Astrocyte (in vitro differentiated cells and primary cell): Measurements from ENCODE around the gene TIAM2.

Source experiments
- EZH2 ChIP-seq: IDR thresholded peaks from 2 replicates; pipeline ENCODE4 v1.6.1; 2012; ENCODE audit warnings: mild to moderate bottlenecking, low read length, inconsistent platforms; ENCODE audit not compliant: insufficient read depth
- TF ChIP-seq, protein P1 (sequence below): IDR thresholded peaks from 2 replicates; pipeline ENCODE4 v1.5.1; 2011; ENCODE audit warnings: low read depth, mild to moderate bottlenecking, inconsistent platforms, low read length, moderate library complexity; ENCODE audit not compliant: insufficient read depth

DNA sequence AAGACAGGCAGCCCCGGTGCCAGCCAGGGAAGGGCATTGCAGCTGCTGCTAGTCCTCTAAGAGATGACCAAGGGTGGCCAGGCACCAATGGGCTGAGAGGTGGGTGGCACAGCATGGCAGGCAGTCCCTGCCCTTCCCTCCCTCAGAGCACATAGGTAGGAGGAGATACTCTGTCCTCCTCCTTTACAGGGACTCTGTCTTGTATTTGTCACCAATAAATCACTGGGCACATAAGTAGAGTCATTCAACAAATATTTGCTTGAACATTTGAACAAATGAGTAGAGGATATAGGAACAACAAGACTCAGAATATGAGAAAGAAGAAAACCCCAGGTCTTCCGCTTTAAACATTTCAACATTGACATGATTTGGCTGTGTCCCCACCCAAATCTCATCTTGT lies 199.3 kb downstream of the TIAM2 start:
- TF ChIP-seq, protein P1, sequence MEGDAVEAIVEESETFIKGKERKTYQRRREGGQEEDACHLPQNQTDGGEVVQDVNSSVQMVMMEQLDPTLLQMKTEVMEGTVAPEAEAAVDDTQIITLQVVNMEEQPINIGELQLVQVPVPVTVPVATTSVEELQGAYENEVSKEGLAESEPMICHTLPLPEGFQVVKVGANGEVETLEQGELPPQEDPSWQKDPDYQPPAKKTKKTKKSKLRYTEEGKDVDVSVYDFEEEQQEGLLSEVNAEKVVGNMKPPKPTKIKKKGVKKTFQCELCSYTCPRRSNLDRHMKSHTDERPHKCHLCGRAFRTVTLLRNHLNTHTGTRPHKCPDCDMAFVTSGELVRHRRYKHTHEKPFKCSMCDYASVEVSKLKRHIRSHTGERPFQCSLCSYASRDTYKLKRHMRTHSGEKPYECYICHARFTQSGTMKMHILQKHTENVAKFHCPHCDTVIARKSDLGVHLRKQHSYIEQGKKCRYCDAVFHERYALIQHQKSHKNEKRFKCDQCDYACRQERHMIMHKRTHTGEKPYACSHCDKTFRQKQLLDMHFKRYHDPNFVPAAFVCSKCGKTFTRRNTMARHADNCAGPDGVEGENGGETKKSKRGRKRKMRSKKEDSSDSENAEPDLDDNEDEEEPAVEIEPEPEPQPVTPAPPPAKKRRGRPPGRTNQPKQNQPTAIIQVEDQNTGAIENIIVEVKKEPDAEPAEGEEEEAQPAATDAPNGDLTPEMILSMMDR, result no peak
- no peak for TF ChIP-seq EZH2
